HT-29 (cell line): Measurements from ENCODE around the gene STMN1. TPM values are rescaled to one million over a fixed set of nuclear protein-coding genes. Genes with fewer than 3 reads are reported as not detected.

Source experiments
- DNase-seq: peaks from one replicate; pipeline ENCODE4 v3.0.0-alpha.2; 2015; ENCODE audit warnings: low spot score
- total RNA-seq: library from RNA; depleted of rRNA; stranded (reverse); fragments of >200 nt; shearing (Covaris generic); gene quantifications from 2 replicates; pipeline ENCODE4 v1.2.3, GENCODE V29; 2014

The STMN1 gene
- total RNA-seq, 1 experiment from 2014 or later: 83.8 TPM

GRCh38 chr1:25895365-25895990 is 10.7 kb downstream of the STMN1 start:
- DNase-seq: peak; percentile 92

GRCh38 chr1:25893116-25893515 is 13.1 kb downstream of the STMN1 start:
- no peak for DNase-seq

- DNase-seq: no peak
These were observed 14.6 kb downstream of the STMN1 start for GRCh38 chr1:25891606-25892005.

GRCh38 chr1:25890239-25891034 is 15.8 kb downstream of the STMN1 start:
- peak; percentile 80 for DNase-seq

- DNase-seq: peak; percentile 19
These were observed 16.7 kb downstream of the STMN1 start for GRCh38 chr1:25889470-25889869.

GRCh38 chr1:25888426-25888987 is 17.7 kb downstream of the STMN1 start:
- no peak for DNase-seq

- DNase-seq: no peak
These were observed 20.6 kb downstream of the STMN1 start for GRCh38 chr1:25885602-25886001.

- no peak for DNase-seq
These were observed 25.0 kb downstream of the STMN1 start for GRCh38 chr1:25881266-25881665.

GRCh38 chr1:25880518-25880917 is 25.7 kb downstream of the STMN1 start:
- no peak for DNase-seq

- no peak for DNase-seq
These were observed 26.5 kb downstream of the STMN1 start for GRCh38 chr1:25879675-25880074.

- DNase-seq: no peak
These were observed 27.5 kb downstream of the STMN1 start for GRCh38 chr1:25878690-25879089.

- DNase-seq: no peak
These were observed 29.1 kb downstream of the STMN1 start for GRCh38 chr1:25877155-25877554.

- no peak for DNase-seq
These were observed 29.5 kb downstream of the STMN1 start for GRCh38 chr1:25876693-25877077.

- peak; percentile 31 for DNase-seq
These were observed 30.1 kb downstream of the STMN1 start for GRCh38 chr1:25875856-25876692.

- peak; percentile 71 for DNase-seq
These were observed 30.9 kb downstream of the STMN1 start, which contains the start of gene PAQR7 for GRCh38 chr1:25875154-25875855. Gene PAQR7, minus strand, starts transcription at chr1:25875708. Its CDS starts 11,869 bp downstream, at chr1:25863839.

GRCh38 chr1:25874635-25875153 is 31.5 kb downstream of the STMN1 start:
- no peak for DNase-seq

GRCh38 chr1:25874209-25874608 is 32.0 kb downstream of the STMN1 start:
- DNase-seq: no peak

GRCh38 chr1:25873120-25873519 is 33.1 kb downstream of the STMN1 start:
- peak; percentile 38 for DNase-seq

- no peak for DNase-seq
These were observed 33.5 kb downstream of the STMN1 start for GRCh38 chr1:25872713-25873112.

GRCh38 chr1:25871704-25872494 is 34.3 kb downstream of the STMN1 start:
- no peak for DNase-seq
